ENCODE measurements around the gene CRIM1.

Gene CRIM1

GRCh38 chr2:36393738-36394256 lies 38.2 kb downstream of the CRIM1 start:
- H3K36me3 ChIP-seq (ENCODE audit: control insufficient read depth in 1 of 2, insufficient read depth in 2 of 2, low read length in 2 of 2), result no peaks in the 10 kb centered on the region
- no peak overlapping the region for H3K27ac ChIP-seq (ENCODE audit: low read depth, low read length)
- H3K27me3 ChIP-seq (ENCODE audit: control insufficient read depth in 1 of 2, insufficient read depth in 2 of 2, low read length in 2 of 2), result no peaks in the 10 kb centered on the region
- H3K9me3 ChIP-seq (ENCODE audit: control insufficient read depth in 1 of 2, low read length in 2 of 2), result no peaks in the 10 kb centered on the region
- H3K4me3 ChIP-seq (ENCODE audit: low read depth in 1 of 2, low read length in 2 of 2), result no peak overlapping the region
- H3K4me1 ChIP-seq (ENCODE audit: control insufficient read depth in 1 of 2, insufficient read depth in 2 of 2, low read length in 2 of 2), result peaks cover 13 to 35% of the 10 kb centered on the region in 2 donors
- H3K9ac ChIP-seq (ENCODE audit: low read depth in 1 of 2, low read length in 2 of 2), result no peak overlapping the region

GRCh38 chr2:36394804-36395203 lies 39.2 kb downstream of the CRIM1 start:
- Histone ChIP-seq H3K27me3 (ENCODE audit: control insufficient read depth in 1 of 2, insufficient read depth in 2 of 2, low read length in 2 of 2) (no peaks in the 10 kb centered on the region), H3K9ac (ENCODE audit: low read depth in 1 of 2, low read length in 2 of 2) (no peak overlapping the region)

GRCh38 chr2:36395866-36396265 lies 40.3 kb downstream of the CRIM1 start:
- no peak overlapping the region for H3K9ac ChIP-seq (ENCODE audit: low read depth in 1 of 2, low read length in 2 of 2)
- H3K27ac ChIP-seq (ENCODE audit: low read depth, low read length), result no peak overlapping the region
- H3K4me3 ChIP-seq (ENCODE audit: low read depth in 1 of 2, low read length in 2 of 2), result no peak overlapping the region
- H3K36me3 ChIP-seq (ENCODE audit: control insufficient read depth in 1 of 2, insufficient read depth in 2 of 2, low read length in 2 of 2), result peaks cover 0 to 2% of the 10 kb centered on the region in 2 donors
- H3K27me3 ChIP-seq (ENCODE audit: control insufficient read depth in 1 of 2, insufficient read depth in 2 of 2, low read length in 2 of 2), result no peaks in the 10 kb centered on the region
- no peaks in the 10 kb centered on the region for H3K9me3 ChIP-seq (ENCODE audit: control insufficient read depth in 1 of 2, low read length in 2 of 2)
- peaks cover 8 to 24% of the 10 kb centered on the region in 2 donors for H3K4me1 ChIP-seq (ENCODE audit: control insufficient read depth in 1 of 2, insufficient read depth in 2 of 2, low read length in 2 of 2)

More at GRCh38 chr2:36394804-36395203, 39.2 kb downstream of the CRIM1 start:
- H3K4me1 ChIP-seq (ENCODE audit: control insufficient read depth in 1 of 2, insufficient read depth in 2 of 2, low read length in 2 of 2), result peaks cover 9 to 26% of the 10 kb centered on the region in 2 donors
- no peak overlapping the region for H3K27ac ChIP-seq (ENCODE audit: low read depth, low read length)
- H3K36me3 ChIP-seq (ENCODE audit: control insufficient read depth in 1 of 2, insufficient read depth in 2 of 2, low read length in 2 of 2), result no peaks in the 10 kb centered on the region
- H3K9me3 ChIP-seq (ENCODE audit: control insufficient read depth in 1 of 2, low read length in 2 of 2), result no peaks in the 10 kb centered on the region
- peak overlapping the region in 1 of 2 donors; percentile 19 for H3K4me3 ChIP-seq (ENCODE audit: low read depth in 1 of 2, low read length in 2 of 2)

- Histone ChIP-seq H3K9me3 (ENCODE audit: control insufficient read depth in 1 of 2, low read length in 2 of 2) (no peaks in the 10 kb centered on the region), H3K4me1 (ENCODE audit: control insufficient read depth in 1 of 2, insufficient read depth in 2 of 2, low read length in 2 of 2) (peaks cover 8 to 24% of the 10 kb centered on the region in 2 donors), H3K9ac (ENCODE audit: low read depth in 1 of 2, low read length in 2 of 2) (no peak overlapping the region)
Observed at GRCh38 chr2:36396878-36397539, 41.4 kb downstream of the CRIM1 start.

GRCh38 chr2:36397728-36398413 lies 42.3 kb downstream of the CRIM1 start:
- H3K9me3 ChIP-seq (ENCODE audit: control insufficient read depth in 1 of 2, low read length in 2 of 2), result no peaks in the 10 kb centered on the region
- peaks cover 0 to 2% of the 10 kb centered on the region in 2 donors for H3K36me3 ChIP-seq (ENCODE audit: control insufficient read depth in 1 of 2, insufficient read depth in 2 of 2, low read length in 2 of 2)
- H3K4me1 ChIP-seq (ENCODE audit: control insufficient read depth in 1 of 2, insufficient read depth in 2 of 2, low read length in 2 of 2), result peaks cover 8 to 24% of the 10 kb centered on the region in 2 donors
- H3K27ac ChIP-seq (ENCODE audit: low read depth, low read length), result no peak overlapping the region
- no peaks in the 10 kb centered on the region for H3K27me3 ChIP-seq (ENCODE audit: control insufficient read depth in 1 of 2, insufficient read depth in 2 of 2, low read length in 2 of 2)
- H3K4me3 ChIP-seq (ENCODE audit: low read depth in 1 of 2, low read length in 2 of 2), result peak overlapping the region; percentile 23 to 33
- H3K9ac ChIP-seq (ENCODE audit: low read depth in 1 of 2, low read length in 2 of 2), result no peak overlapping the region

More at GRCh38 chr2:36396878-36397539, 41.4 kb downstream of the CRIM1 start:
- H3K27me3 ChIP-seq (ENCODE audit: control insufficient read depth in 1 of 2, insufficient read depth in 2 of 2, low read length in 2 of 2), result no peaks in the 10 kb centered on the region
- H3K27ac ChIP-seq (ENCODE audit: low read depth, low read length), result no peak overlapping the region
- H3K4me3 ChIP-seq (ENCODE audit: low read depth in 1 of 2, low read length in 2 of 2), result no peak overlapping the region
- H3K36me3 ChIP-seq (ENCODE audit: control insufficient read depth in 1 of 2, insufficient read depth in 2 of 2, low read length in 2 of 2), result peaks cover 0 to 2% of the 10 kb centered on the region in 2 donors

GRCh38 chr2:36399050-36399449 lies 43.5 kb downstream of the CRIM1 start:
- Histone ChIP-seq H3K4me3 (ENCODE audit: low read depth in 1 of 2, low read length in 2 of 2) (no peak overlapping the region), H3K9ac (ENCODE audit: low read depth in 1 of 2, low read length in 2 of 2) (no peak overlapping the region), H3K36me3 (ENCODE audit: control insufficient read depth in 1 of 2, insufficient read depth in 2 of 2, low read length in 2 of 2) (peaks cover 0 to 2% of the 10 kb centered on the region in 2 donors), H3K27ac (ENCODE audit: low read depth, low read length) (no peak overlapping the region), H3K27me3 (ENCODE audit: control insufficient read depth in 1 of 2, insufficient read depth in 2 of 2, low read length in 2 of 2) (no peaks in the 10 kb centered on the region), H3K9me3 (ENCODE audit: control insufficient read depth in 1 of 2, low read length in 2 of 2) (no peaks in the 10 kb centered on the region), H3K4me1 (ENCODE audit: control insufficient read depth in 1 of 2, insufficient read depth in 2 of 2, low read length in 2 of 2) (peaks cover 8 to 24% of the 10 kb centered on the region in 2 donors)

- Histone ChIP-seq H3K36me3 (ENCODE audit: control insufficient read depth in 1 of 2, insufficient read depth in 2 of 2, low read length in 2 of 2) (peaks cover 0 to 2% of the 10 kb centered on the region in 2 donors), H3K4me3 (ENCODE audit: low read depth in 1 of 2, low read length in 2 of 2) (no peak overlapping the region), H3K27ac (ENCODE audit: low read depth, low read length) (no peak overlapping the region), H3K27me3 (ENCODE audit: control insufficient read depth in 1 of 2, insufficient read depth in 2 of 2, low read length in 2 of 2) (no peaks in the 10 kb centered on the region), H3K9ac (ENCODE audit: low read depth in 1 of 2, low read length in 2 of 2) (no peak overlapping the region), H3K9me3 (ENCODE audit: control insufficient read depth in 1 of 2, low read length in 2 of 2) (no peaks in the 10 kb centered on the region), H3K4me1 (ENCODE audit: control insufficient read depth in 1 of 2, insufficient read depth in 2 of 2, low read length in 2 of 2) (peaks cover 0 to 12% of the 10 kb centered on the region in 2 donors)
Observed at GRCh38 chr2:36403675-36404230, 48.2 kb downstream of the CRIM1 start.

- Histone ChIP-seq H3K4me1 (ENCODE audit: control insufficient read depth in 1 of 2, insufficient read depth in 2 of 2, low read length in 2 of 2) (peaks cover 0 to 12% of the 10 kb centered on the region in 2 donors), H3K36me3 (ENCODE audit: control insufficient read depth in 1 of 2, insufficient read depth in 2 of 2, low read length in 2 of 2) (peaks cover 0 to 2% of the 10 kb centered on the region in 2 donors), H3K27me3 (ENCODE audit: control insufficient read depth in 1 of 2, insufficient read depth in 2 of 2, low read length in 2 of 2) (no peaks in the 10 kb centered on the region), H3K27ac (ENCODE audit: low read depth, low read length) (no peak overlapping the region), H3K4me3 (ENCODE audit: low read depth in 1 of 2, low read length in 2 of 2) (no peak overlapping the region), H3K9me3 (ENCODE audit: control insufficient read depth in 1 of 2, low read length in 2 of 2) (no peaks in the 10 kb centered on the region), H3K9ac (ENCODE audit: low read depth in 1 of 2, low read length in 2 of 2) (no peak overlapping the region)
Observed at GRCh38 chr2:36404318-36404717, 48.7 kb downstream of the CRIM1 start.

- H3K4me1 ChIP-seq (ENCODE audit: control insufficient read depth in 1 of 2, insufficient read depth in 2 of 2, low read length in 2 of 2), result peaks cover 0 to 12% of the 10 kb centered on the region in 2 donors
- no peak overlapping the region for H3K4me3 ChIP-seq (ENCODE audit: low read depth in 1 of 2, low read length in 2 of 2)
- H3K27ac ChIP-seq (ENCODE audit: low read depth, low read length), result no peak overlapping the region
Observed at GRCh38 chr2:36404754-36405153, 49.2 kb downstream of the CRIM1 start.

GRCh38 chr2:36405183-36405582 lies 49.6 kb downstream of the CRIM1 start:
- Histone ChIP-seq H3K27me3 (ENCODE audit: control insufficient read depth in 1 of 2, insufficient read depth in 2 of 2, low read length in 2 of 2) (no peaks in the 10 kb centered on the region), H3K9ac (ENCODE audit: low read depth in 1 of 2, low read length in 2 of 2) (no peak overlapping the region), H3K9me3 (ENCODE audit: control insufficient read depth in 1 of 2, low read length in 2 of 2) (no peaks in the 10 kb centered on the region), H3K27ac (ENCODE audit: low read depth, low read length) (no peak overlapping the region), H3K4me1 (ENCODE audit: control insufficient read depth in 1 of 2, insufficient read depth in 2 of 2, low read length in 2 of 2) (peaks cover 0 to 17% of the 10 kb centered on the region in 2 donors), H3K4me3 (ENCODE audit: low read depth in 1 of 2, low read length in 2 of 2) (no peak overlapping the region), H3K36me3 (ENCODE audit: control insufficient read depth in 1 of 2, insufficient read depth in 2 of 2, low read length in 2 of 2) (peaks cover 0 to 2% of the 10 kb centered on the region in 2 donors)

More at GRCh38 chr2:36404754-36405153, 49.2 kb downstream of the CRIM1 start:
- H3K36me3 ChIP-seq (ENCODE audit: control insufficient read depth in 1 of 2, insufficient read depth in 2 of 2, low read length in 2 of 2), result peaks cover 0 to 2% of the 10 kb centered on the region in 2 donors
- no peak overlapping the region for H3K9ac ChIP-seq (ENCODE audit: low read depth in 1 of 2, low read length in 2 of 2)
- no peaks in the 10 kb centered on the region for H3K27me3 ChIP-seq (ENCODE audit: control insufficient read depth in 1 of 2, insufficient read depth in 2 of 2, low read length in 2 of 2)
- H3K9me3 ChIP-seq (ENCODE audit: control insufficient read depth in 1 of 2, low read length in 2 of 2), result no peaks in the 10 kb centered on the region

All from duodenal mucosa (tissue), 2 donors.